OCI-LY3 (cell line): ENCODE measurements around the gene CAMKMT.

Source experiments
- H2AFZ ChIP-seq: fragments of 200-600, 300-600 bp; shearing (Covaris generic); 2 replicates; pipeline ENCODE4 v1.6.0; 2014; ENCODE audit warnings: antibody characterized with exemption, low read depth, low read length
- H3K27ac ChIP-seq: fragments of 200-600, 300-600 bp; sonication (generic); 2 replicates; pipeline ENCODE4 v1.5.1; 2014; ENCODE audit warnings: mild to moderate bottlenecking, low read length, moderate library complexity, mixed read lengths
- H3K27me3 ChIP-seq: fragments of 200-600, 300-600 bp; sonication (generic); 2 replicates; pipeline ENCODE4 v1.6.1; 2014; ENCODE audit warnings: low read depth, low read length, mixed read lengths
- H3K36me3 ChIP-seq: fragments of 200-600, 300-600 bp; sonication (generic); replicated peaks from 2 replicates; pipeline ENCODE3; 2014; ENCODE audit warnings: low read depth, low read length, mixed read lengths
- H3K4me1 ChIP-seq: fragments of 300-600, 200-600 bp; sonication (generic); 2 replicates; pipeline ENCODE4 v1.6.1; 2014; ENCODE audit warnings: low read length, mixed read lengths
- H3K4me2 ChIP-seq: fragments of 200-600, 300-600 bp; sonication (generic); 2 replicates; pipeline ENCODE4 v1.6.1; 2014; ENCODE audit warnings: low read length, mixed read lengths
- H3K4me3 ChIP-seq: fragments of 300-600, 200-600 bp; sonication (generic); 2 replicates; pipeline ENCODE4 v1.5.1; 2014; ENCODE audit warnings: antibody characterized with exemption, mild to moderate bottlenecking, low read length, moderate library complexity
- H3K79me2 ChIP-seq: fragments of 300-600, 200-600 bp; shearing (Covaris generic); 2 replicates; pipeline ENCODE4 v1.6.1; 2014; ENCODE audit warnings: mild to moderate bottlenecking, low read length, mixed read lengths
- H3K9ac ChIP-seq: fragments of 300-600, 200-600 bp; shearing (Covaris generic); 2 replicates; pipeline ENCODE4 v1.6.0; 2014; ENCODE audit warnings: mild to moderate bottlenecking, low read length, moderate library complexity
- H3K9me3 ChIP-seq: fragments of 200-600, 300-600 bp; shearing (Covaris generic); 2 replicates; pipeline ENCODE4 v1.6.1; 2014; ENCODE audit warnings: low read length, mixed read lengths; ENCODE audit not compliant: insufficient read depth
- H4K20me1 ChIP-seq: fragments of 200-600, 300-600 bp; sonication (generic); 2 replicates; pipeline ENCODE4 v1.6.1; 2016; ENCODE audit warnings: low read length, mixed read lengths; ENCODE audit not compliant: insufficient read depth
- CTCF ChIP-seq: fragments of 200-600, 300-600 bp; sonication (generic); IDR thresholded peaks from 2 replicates; pipeline ENCODE4 v1.5.1; 2014; ENCODE audit warnings: antibody characterized with exemption, low read length, low read depth
- EZH2phosphoT487 ChIP-seq: fragments of 200-600 bp; shearing (Covaris generic); IDR thresholded peaks from 2 replicates; pipeline ENCODE4 v1.6.1; 2018; ENCODE audit warnings: antibody characterized with exemption, mixed run types, low read depth

Gene CAMKMT

DNA sequence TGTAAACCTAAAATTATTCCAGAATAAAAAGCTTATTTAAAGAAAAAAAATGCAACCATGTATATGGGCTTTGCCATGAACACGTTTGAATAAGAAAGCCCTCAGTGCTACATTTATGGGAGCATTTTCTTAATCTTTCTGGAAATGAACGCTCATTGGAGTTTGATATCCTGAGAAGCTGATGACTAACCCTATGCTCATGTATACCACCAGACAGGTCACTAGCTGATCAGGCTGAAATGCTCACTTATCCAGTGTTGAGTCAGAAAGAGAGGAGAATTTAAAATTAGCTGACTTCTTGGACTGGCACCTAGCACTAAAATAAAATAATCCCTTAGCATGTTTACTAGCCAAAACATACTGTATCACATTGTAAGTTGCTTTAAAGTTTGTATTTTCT is 324.8 kb downstream of the CAMKMT start:
- H3K27me3 ChIP-seq: no peaks in the 10 kb centered on the region
- no peaks in the 10 kb centered on the region for H3K36me3 ChIP-seq
- H3K27ac ChIP-seq: no peak overlapping the region
- H3K9me3 ChIP-seq: no peaks in the 10 kb centered on the region
- no peak overlapping the region for H2AFZ ChIP-seq
- H4K20me1 ChIP-seq: no peaks in the 10 kb centered on the region
- no peak overlapping the region for H3K4me2 ChIP-seq
- no peaks in the 10 kb centered on the region for H3K4me1 ChIP-seq
- H3K9ac ChIP-seq: no peak overlapping the region
- TF ChIP-seq EZH2phosphoT487 (no peak), CTCF (no peak)
- H3K79me2 ChIP-seq: no peaks in the 10 kb centered on the region
- H3K4me3 ChIP-seq: no peak overlapping the region

DNA sequence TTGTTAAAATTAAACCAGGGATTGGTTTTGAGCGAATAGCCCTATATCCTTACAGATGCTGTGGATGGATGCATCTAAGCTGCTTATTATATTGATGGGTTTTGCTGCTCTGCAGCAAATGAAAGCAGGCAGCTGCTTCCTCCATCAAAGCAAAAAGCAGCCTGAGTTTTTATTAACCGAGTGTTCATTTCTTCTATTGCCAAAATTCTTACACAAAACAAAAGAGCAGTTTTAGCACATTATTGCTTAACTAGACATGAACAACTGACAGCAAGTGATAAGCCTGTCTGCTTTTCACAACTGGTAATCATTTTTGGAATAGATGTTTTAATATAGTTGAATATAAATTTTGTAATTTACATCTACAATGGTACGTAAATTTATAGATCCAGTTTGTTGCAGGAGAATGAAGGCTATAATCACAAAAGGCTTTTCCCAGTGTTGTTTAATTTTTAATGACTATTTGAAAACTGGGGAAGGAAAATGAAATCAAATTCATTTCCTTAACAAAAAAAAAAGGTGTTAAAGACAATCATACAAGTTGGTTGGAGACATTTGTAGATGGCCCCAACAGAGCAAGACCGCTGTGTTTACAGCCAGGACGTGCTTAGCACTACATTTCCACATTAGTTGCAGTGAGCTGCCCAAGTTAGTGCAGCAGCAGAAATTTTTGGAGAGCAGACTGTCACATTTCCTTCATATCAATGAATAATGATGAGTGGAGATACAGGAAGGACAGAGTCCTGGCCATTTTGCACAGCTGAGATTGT is 326.1 kb downstream of the CAMKMT start:
- H3K79me2 ChIP-seq: no peaks in the 10 kb centered on the region
- H3K4me1 ChIP-seq: no peaks in the 10 kb centered on the region
- no peak overlapping the region for H3K4me3 ChIP-seq
- no peaks in the 10 kb centered on the region for H3K27me3 ChIP-seq
- H3K9ac ChIP-seq: no peak overlapping the region
- no peak overlapping the region for H3K4me2 ChIP-seq
- H3K9me3 ChIP-seq: no peaks in the 10 kb centered on the region
- no peaks in the 10 kb centered on the region for H4K20me1 ChIP-seq
- H3K36me3 ChIP-seq: no peaks in the 10 kb centered on the region
- H2AFZ ChIP-seq: no peak overlapping the region
- no peak overlapping the region for H3K27ac ChIP-seq
- TF ChIP-seq EZH2phosphoT487 (no peak), CTCF (no peak)

- no peak overlapping the region for H3K4me3 ChIP-seq
- H3K4me2 ChIP-seq: no peak overlapping the region
- no peaks in the 10 kb centered on the region for H3K36me3 ChIP-seq
- H2AFZ ChIP-seq: no peak overlapping the region
- no peaks in the 10 kb centered on the region for H3K9me3 ChIP-seq
- H3K27me3 ChIP-seq: no peaks in the 10 kb centered on the region
- no peaks in the 10 kb centered on the region for H4K20me1 ChIP-seq
- H3K79me2 ChIP-seq: no peaks in the 10 kb centered on the region
- H3K4me1 ChIP-seq: no peaks in the 10 kb centered on the region
- no peak for TF ChIP-seq CTCF
- H3K9ac ChIP-seq: no peak overlapping the region
- H3K27ac ChIP-seq: no peak overlapping the region
Measured at GRCh38 chr2:44688456-44689124, 326.8 kb downstream of the CAMKMT start.

GRCh38 chr2:44689516-44689915 is 327.8 kb downstream of the CAMKMT start:
- H3K27me3 ChIP-seq: no peaks in the 10 kb centered on the region
- H3K4me2 ChIP-seq: no peak overlapping the region
- no peaks in the 10 kb centered on the region for H3K36me3 ChIP-seq
- H3K79me2 ChIP-seq: no peaks in the 10 kb centered on the region
- no peak overlapping the region for H3K9ac ChIP-seq
- no peak overlapping the region for H2AFZ ChIP-seq
- no peaks in the 10 kb centered on the region for H3K4me1 ChIP-seq
- TF ChIP-seq CTCF: no peak
- no peak for TF ChIP-seq EZH2phosphoT487
- H3K9me3 ChIP-seq: no peaks in the 10 kb centered on the region
- no peaks in the 10 kb centered on the region for H4K20me1 ChIP-seq
- H3K27ac ChIP-seq: no peak overlapping the region
- no peak overlapping the region for H3K4me3 ChIP-seq
